Caco-2 (cell line): ENCODE results near the gene HSD3B2. TPM values are rescaled to one million over a fixed set of nuclear protein-coding genes. Genes with fewer than 3 reads are reported as not detected.

Experiments
- BruUV-seq: library from RNA; stranded (reverse); fragments of 400-500 nt; replicated peaks from 2 replicates; lab custom pipeline; 2021; lab: Mats Ljungman, UMichigan
- CTCF ChIA-PET: fragments of 300-600 bp; sonication (Branson Sonifier 250); formaldehyde crosslinking; loops from one replicate; lab custom pipeline; 2022; ENCODE audit warnings: antibody characterized with exemption; lab: Charles Lee
- POLR2A ChIA-PET: fragments of 300-600 bp; sonication (Branson Sonifier 250); formaldehyde crosslinking; loops from one replicate; lab custom pipeline; 2022; ENCODE audit warnings: antibody characterized with exemption; lab: Charles Lee
- DNase-seq, 2 experiments: peaks; one replicate each; pipeline versions ENCODE4 v3.0.0 to v3.0.0-alpha.2; 2020 to 2022
- H3K27me3 ChIP-seq: replicated peaks from 2 replicates; pipeline ENCODE4 v1.6.0; 2011; ENCODE audit warnings: low read length; ENCODE audit not compliant: control insufficient read depth, insufficient read depth
- H3K36me3 ChIP-seq: 2 replicates; pipeline ENCODE4 v1.5.1; 2011; ENCODE audit warnings: low read length; ENCODE audit not compliant: control insufficient read depth, insufficient read depth
- H3K4me1 ChIP-seq: fragments of 250-450 bp; sonication (Bioruptor Pico); 2 replicates; pipeline ENCODE4 v1.5.1; 2020; ENCODE audit warnings: mild to moderate bottlenecking
- H3K4me3 ChIP-seq: 2 replicates; pipeline ENCODE4 v1.5.1; 2011; ENCODE audit warnings: low read depth, mild to moderate bottlenecking, control low read depth, low read length
- H3K9me3 ChIP-seq: fragments of 250-450 bp; sonication (Bioruptor Pico); 2 replicates; pipeline ENCODE4 v1.5.1; 2020; ENCODE audit warnings: mild to moderate bottlenecking, moderate library complexity
- H3K27ac Mint-ChIP-seq: one replicate; pipeline ENCODE4 v1.8.0; 2022; ENCODE audit warnings: mixed read lengths; ENCODE audit not compliant: unreplicated experiment
- H3K27me3 Mint-ChIP-seq: one replicate; pipeline ENCODE4 v1.8.0; 2022; ENCODE audit warnings: mixed read lengths; ENCODE audit not compliant: insufficient read depth, unreplicated experiment
- H3K36me3 Mint-ChIP-seq: one replicate; pipeline ENCODE4 v1.8.0; 2022; ENCODE audit warnings: mild to moderate bottlenecking, mixed read lengths; ENCODE audit not compliant: insufficient read depth, unreplicated experiment
- H3K4me1 Mint-ChIP-seq: one replicate; pipeline ENCODE4 v1.8.0; 2022; ENCODE audit warnings: low read depth, mixed read lengths; ENCODE audit not compliant: unreplicated experiment
- H3K4me3 Mint-ChIP-seq: one replicate; pipeline ENCODE4 v1.8.0; 2022; ENCODE audit warnings: mild to moderate bottlenecking, moderate library complexity, mixed read lengths; ENCODE audit not compliant: unreplicated experiment
- H3K9me3 Mint-ChIP-seq: one replicate; pipeline ENCODE4 v1.8.0; 2022; ENCODE audit warnings: mixed read lengths; ENCODE audit not compliant: unreplicated experiment
- intact Hi-C: fragments of 100-400 bp; cut with micrococcal nuclease; formaldehyde crosslinking; loops from one replicate; pipeline ENCODE4 v1.10.0; 2022; ENCODE audit not compliant: unreplicated experiment
- total RNA-seq: library from RNA; stranded (reverse); gene quantifications from 2 replicates; pipeline ENCODE4 v1.2.3, GENCODE V29; 2022
- TF ChIP-seq, protein P1 (sequence below), 2 experiments: fragments of 200-600 bp in 1 of 2; IDR thresholded peaks; 1 replicate in 1 of 2; 2 replicates in 1 of 2; pipeline versions ENCODE4 v1.5.1 to v1.8.0; 2011 to 2022; ENCODE audit warnings: antibody characterized with exemption in 1 of 2, control low read depth in 1 of 2, inconsistent platforms in 1 of 2, low read depth in 1 of 2, low read length in 1 of 2, mild to moderate bottlenecking in 1 of 2, moderate library complexity in 1 of 2; ENCODE audit not compliant: insufficient read depth in 1 of 2, severe bottlenecking in 1 of 2, unreplicated experiment in 1 of 2

The HSD3B2 gene
- total RNA-seq, 1 experiment from 2014 or later: not detected

DNA sequence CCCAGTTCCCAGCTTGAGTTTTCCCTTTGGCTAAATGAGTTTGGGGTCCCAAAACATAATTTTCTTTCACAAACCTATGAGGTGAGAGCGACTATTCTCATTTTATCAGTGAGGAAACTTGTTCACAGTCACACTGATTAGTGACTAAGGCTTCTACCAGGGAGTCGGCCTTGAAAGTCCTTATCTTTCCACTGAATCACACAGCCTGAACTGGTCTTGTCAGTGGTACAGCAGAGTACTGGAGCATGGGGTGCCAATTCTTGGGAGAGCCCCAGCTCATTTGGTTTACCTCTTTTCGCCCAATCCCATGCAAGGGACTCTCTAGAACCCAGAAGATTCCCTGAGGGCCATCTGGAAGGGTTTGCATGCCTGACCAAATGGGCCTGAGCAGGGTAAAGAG is 16.9 kb downstream of the HSD3B2 start:
- intact Hi-C loops: no loop called here
- ChIA-PET CTCF (no interaction called here), POLR2A (no interaction called here)
- Mint-ChIP-seq H3K4me1 (no peaks in the 10 kb centered on the region), H3K36me3 (no peaks in the 10 kb centered on the region), H3K9me3 (no peaks in the 10 kb centered on the region), H3K27ac (no peak overlapping the region), H3K4me3 (no peak overlapping the region), H3K27me3 (no peaks in the 10 kb centered on the region)
- Histone ChIP-seq H3K4me1 (no peaks in the 10 kb centered on the region), H3K36me3 (no peaks in the 10 kb centered on the region), H3K27me3 (no peaks in the 10 kb centered on the region), H3K9me3 (no peaks in the 10 kb centered on the region), H3K4me3 (no peak overlapping the region)
- no peak for DNase-seq
- no TSS peak for BruUV-seq
- TF ChIP-seq, protein P1, sequence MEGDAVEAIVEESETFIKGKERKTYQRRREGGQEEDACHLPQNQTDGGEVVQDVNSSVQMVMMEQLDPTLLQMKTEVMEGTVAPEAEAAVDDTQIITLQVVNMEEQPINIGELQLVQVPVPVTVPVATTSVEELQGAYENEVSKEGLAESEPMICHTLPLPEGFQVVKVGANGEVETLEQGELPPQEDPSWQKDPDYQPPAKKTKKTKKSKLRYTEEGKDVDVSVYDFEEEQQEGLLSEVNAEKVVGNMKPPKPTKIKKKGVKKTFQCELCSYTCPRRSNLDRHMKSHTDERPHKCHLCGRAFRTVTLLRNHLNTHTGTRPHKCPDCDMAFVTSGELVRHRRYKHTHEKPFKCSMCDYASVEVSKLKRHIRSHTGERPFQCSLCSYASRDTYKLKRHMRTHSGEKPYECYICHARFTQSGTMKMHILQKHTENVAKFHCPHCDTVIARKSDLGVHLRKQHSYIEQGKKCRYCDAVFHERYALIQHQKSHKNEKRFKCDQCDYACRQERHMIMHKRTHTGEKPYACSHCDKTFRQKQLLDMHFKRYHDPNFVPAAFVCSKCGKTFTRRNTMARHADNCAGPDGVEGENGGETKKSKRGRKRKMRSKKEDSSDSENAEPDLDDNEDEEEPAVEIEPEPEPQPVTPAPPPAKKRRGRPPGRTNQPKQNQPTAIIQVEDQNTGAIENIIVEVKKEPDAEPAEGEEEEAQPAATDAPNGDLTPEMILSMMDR (IDR thresholded peaks at IDR 0.05; ENCODE audit: insufficient read depth in 1 of 2, low read depth in 1 of 2, low read length in 1 of 2, severe bottlenecking in 1 of 2, unreplicated experiment in 1 of 2): no peak

DNA sequence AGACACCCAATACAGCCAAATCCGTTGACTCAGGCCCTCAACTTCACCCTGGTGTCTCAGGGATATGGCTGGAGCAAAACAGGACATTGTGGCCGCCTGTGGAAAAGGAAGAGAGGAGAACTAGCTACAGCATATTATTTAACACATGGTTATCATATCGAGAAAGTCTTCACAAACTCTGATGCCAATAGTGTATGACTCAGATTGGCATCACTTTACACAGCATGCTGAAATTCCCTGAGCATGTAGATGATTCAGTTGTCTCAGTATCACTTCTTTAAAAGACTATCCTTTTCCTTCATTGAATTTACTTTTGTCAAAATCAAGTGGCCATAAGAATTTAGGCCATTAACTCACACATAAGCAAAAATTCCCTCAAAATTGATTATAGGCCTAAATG is 20.1 kb downstream of the HSD3B2 start:
- no peak for DNase-seq
- no peak overlapping the region for H3K4me3 ChIP-seq
- no peaks in the 10 kb centered on the region for H3K4me1 ChIP-seq
- Mint-ChIP-seq H3K36me3 (no peaks in the 10 kb centered on the region), H3K9me3 (no peaks in the 10 kb centered on the region), H3K27ac (no peak overlapping the region), H3K4me1 (peaks cover 7% of the 10 kb centered on the region), H3K27me3 (no peaks in the 10 kb centered on the region), H3K4me3 (no peak overlapping the region)
- intact Hi-C loops: no loop called here
- no peaks in the 10 kb centered on the region for H3K27me3 ChIP-seq
- POLR2A ChIA-PET: no interaction called here
- no peaks in the 10 kb centered on the region for H3K9me3 ChIP-seq
- BruUV-seq: no TSS peak
- CTCF ChIA-PET: no interaction called here
- TF ChIP-seq, protein P1 (IDR thresholded peaks at IDR 0.05; ENCODE audit: insufficient read depth in 1 of 2, low read depth in 1 of 2, low read length in 1 of 2, severe bottlenecking in 1 of 2, unreplicated experiment in 1 of 2): no peak
- H3K36me3 ChIP-seq: no peaks in the 10 kb centered on the region

DNA sequence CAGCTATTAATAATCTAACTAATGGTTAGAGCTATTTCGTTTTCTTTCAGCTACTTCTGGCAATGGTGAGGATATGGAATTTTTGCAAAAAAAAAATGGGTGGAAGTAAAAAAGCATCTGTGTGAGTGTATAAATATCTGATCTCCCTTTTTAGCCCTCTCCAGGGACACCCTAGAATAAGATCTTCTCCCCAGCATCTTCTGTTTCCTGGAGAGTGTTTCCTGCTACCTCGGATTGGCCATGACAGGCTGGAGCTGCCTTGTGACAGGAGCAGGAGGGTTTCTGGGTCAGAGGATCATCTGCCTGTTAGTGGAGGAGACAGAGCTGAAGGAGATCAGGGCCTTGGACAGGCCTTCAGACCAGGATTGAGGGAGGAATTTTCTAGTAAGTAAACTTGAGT is 23.8 kb downstream of the HSD3B2 start:
- no peak for DNase-seq
- H3K4me1 ChIP-seq: no peaks in the 10 kb centered on the region
- CTCF ChIA-PET: no interaction called here
- POLR2A ChIA-PET: no interaction called here
- Mint-ChIP-seq H3K9me3 (no peaks in the 10 kb centered on the region), H3K4me1 (peaks cover 16% of the 10 kb centered on the region), H3K36me3 (no peaks in the 10 kb centered on the region), H3K27ac (no peak overlapping the region), H3K4me3 (no peak overlapping the region), H3K27me3 (no peaks in the 10 kb centered on the region)
- H3K36me3 ChIP-seq: no peaks in the 10 kb centered on the region
- intact Hi-C loops: no loop called here
- no peak overlapping the region for H3K4me3 ChIP-seq
- BruUV-seq: no TSS peak
- H3K27me3 ChIP-seq: no peaks in the 10 kb centered on the region
- TF ChIP-seq, protein P1 (IDR thresholded peaks at IDR 0.05; ENCODE audit: insufficient read depth in 1 of 2, low read depth in 1 of 2, low read length in 1 of 2, severe bottlenecking in 1 of 2, unreplicated experiment in 1 of 2): no peak
- no peaks in the 10 kb centered on the region for H3K9me3 ChIP-seq
